ENCODE data around the gene RXFP1. TPM values are rescaled to one million over a fixed set of nuclear protein-coding genes. Genes with fewer than 3 reads are reported as not detected.
A peak's percentile ranks its signal among the peaks of the same experiment; 100 is the strongest.

The RXFP1 gene
- polyA plus RNA-seq, 1 donor (not counting 4 experiments of a cell fraction or from before 2014, with no cell fraction given): not detected

DNA sequence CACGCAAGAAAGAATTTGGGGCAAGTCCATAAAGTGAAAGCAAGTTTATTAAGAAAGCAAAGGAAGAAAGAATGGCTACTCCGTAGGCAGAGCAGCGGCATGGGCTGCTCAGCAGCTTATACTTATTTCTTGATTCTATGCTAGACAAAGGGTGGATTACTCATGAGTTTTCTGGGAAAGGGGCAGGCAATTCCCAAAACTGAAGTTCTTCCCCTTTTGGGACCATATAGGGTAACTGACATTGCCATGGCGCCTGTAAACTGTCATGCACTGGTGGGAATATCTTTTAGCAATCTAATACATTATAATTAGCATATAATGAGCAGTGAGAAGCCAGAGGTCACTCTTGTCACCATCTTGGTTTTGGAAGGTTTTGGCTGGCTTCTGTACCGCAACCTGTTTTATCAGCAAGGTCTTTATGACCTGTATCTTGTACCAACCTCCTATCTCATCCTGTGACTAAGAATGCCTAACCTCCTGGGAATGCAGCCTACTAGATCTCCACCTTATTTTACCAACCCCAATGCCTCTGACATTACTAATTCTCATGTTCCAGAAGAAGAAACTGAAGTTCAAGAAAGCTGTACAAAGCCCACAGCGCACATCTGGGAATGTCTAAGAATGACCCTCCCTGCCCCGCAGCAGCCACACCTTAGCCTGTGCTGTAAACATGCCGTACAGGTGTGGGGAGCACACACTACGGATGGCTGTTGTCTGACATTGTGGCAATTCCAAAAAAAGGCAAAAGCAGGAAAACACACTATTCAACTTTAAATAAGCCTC is 18.6 kb downstream of the RXFP1 start:
- H3K4me2 ChIP-seq (ENCODE audit: control insufficient read depth, extremely low read depth, insufficient read depth, low read depth, low read length): peak overlapping the region; percentile 56
- no peaks in the 10 kb centered on the region for H4K20me1 ChIP-seq (ENCODE audit: control insufficient read depth, extremely low read depth, insufficient read depth, low read length)
- no peak overlapping the region for H3K4me3 ChIP-seq (ENCODE audit: control insufficient read depth in 2 of 3, extremely low read depth in 1 of 3, insufficient read depth in 2 of 3, low read depth in 1 of 3, low read length in 3 of 3)
- no peaks in the 10 kb centered on the region for H3K9me3 ChIP-seq (ENCODE audit: control insufficient read depth, low read depth, low read length)
- TF ChIP-seq EZH2 (IDR thresholded peaks at IDR 0.05; ENCODE audit: low read length): no peak
- TF ChIP-seq, protein P1, sequence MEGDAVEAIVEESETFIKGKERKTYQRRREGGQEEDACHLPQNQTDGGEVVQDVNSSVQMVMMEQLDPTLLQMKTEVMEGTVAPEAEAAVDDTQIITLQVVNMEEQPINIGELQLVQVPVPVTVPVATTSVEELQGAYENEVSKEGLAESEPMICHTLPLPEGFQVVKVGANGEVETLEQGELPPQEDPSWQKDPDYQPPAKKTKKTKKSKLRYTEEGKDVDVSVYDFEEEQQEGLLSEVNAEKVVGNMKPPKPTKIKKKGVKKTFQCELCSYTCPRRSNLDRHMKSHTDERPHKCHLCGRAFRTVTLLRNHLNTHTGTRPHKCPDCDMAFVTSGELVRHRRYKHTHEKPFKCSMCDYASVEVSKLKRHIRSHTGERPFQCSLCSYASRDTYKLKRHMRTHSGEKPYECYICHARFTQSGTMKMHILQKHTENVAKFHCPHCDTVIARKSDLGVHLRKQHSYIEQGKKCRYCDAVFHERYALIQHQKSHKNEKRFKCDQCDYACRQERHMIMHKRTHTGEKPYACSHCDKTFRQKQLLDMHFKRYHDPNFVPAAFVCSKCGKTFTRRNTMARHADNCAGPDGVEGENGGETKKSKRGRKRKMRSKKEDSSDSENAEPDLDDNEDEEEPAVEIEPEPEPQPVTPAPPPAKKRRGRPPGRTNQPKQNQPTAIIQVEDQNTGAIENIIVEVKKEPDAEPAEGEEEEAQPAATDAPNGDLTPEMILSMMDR (optimal IDR thresholded peaks at IDR 0.05 in 1 of 3, IDR thresholded peaks at IDR 0.05 in 1 of 3, conservative IDR thresholded peaks at IDR 0.05 in 1 of 3; ENCODE audit: extremely low read depth in 1 of 3, insufficient read depth in 2 of 3, low read length in 3 of 3): no peak
- H3K9ac ChIP-seq (ENCODE audit: control insufficient read depth, extremely low read depth, insufficient read depth, low read length): peak overlapping the region; percentile 29
- peak; percentile 94 for DNase-seq (ENCODE audit: low read depth, low spot score)
- peak overlapping the region; percentile 86 for H3K27ac ChIP-seq (ENCODE audit: control insufficient read depth, insufficient read depth, low read length)
- no peaks in the 10 kb centered on the region for H3K9me1 ChIP-seq (ENCODE audit: control insufficient read depth, extremely low read depth, insufficient read depth, low read length)
- H3K79me2 ChIP-seq (ENCODE audit: control insufficient read depth, insufficient read depth, low read length): no peaks in the 10 kb centered on the region
- H2AFZ ChIP-seq (ENCODE audit: control insufficient read depth, low read length): peak overlapping the region; percentile 32
- no peaks in the 10 kb centered on the region for H3K27me3 ChIP-seq (ENCODE audit: control insufficient read depth, extremely low read depth, insufficient read depth, low read length)
- peak; percentile 96 for FAIRE-seq
- dilution Hi-C loops (cut with MboI; ENCODE audit: extremely low pct_ligation_motif_present, low sequenced_read_pairs): no loop called here
- peaks cover 60% of the 10 kb centered on the region for H3K4me1 ChIP-seq (ENCODE audit: control insufficient read depth, extremely low read depth, insufficient read depth, low read length)
- no peaks in the 10 kb centered on the region for H3K36me3 ChIP-seq (ENCODE audit: control insufficient read depth in 2 of 2, extremely low read depth in 1 of 2, insufficient read depth in 2 of 2, low read length in 2 of 2)

DNA sequence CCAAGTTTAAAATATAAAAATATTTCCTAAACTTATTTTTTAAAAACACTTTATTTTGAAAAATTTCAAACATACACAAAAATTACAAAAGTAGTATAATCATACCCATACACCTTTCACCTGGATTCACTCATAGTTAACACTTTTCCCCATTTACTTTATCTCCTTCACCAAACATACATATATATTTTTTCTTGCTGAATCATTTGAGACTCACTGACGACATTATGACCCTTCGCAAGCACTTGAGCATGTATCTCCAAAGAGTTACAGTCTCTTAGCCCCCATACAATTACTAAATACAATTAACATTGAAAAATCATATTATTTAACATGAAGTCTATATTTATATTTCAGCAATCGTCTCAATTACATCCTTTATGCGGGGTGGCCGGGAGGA is 19.8 kb downstream of the RXFP1 start:
- H3K36me3 ChIP-seq (ENCODE audit: control insufficient read depth in 2 of 2, extremely low read depth in 1 of 2, insufficient read depth in 2 of 2, low read length in 2 of 2): no peaks in the 10 kb centered on the region
- no peak for FAIRE-seq
- no peaks in the 10 kb centered on the region for H3K9me1 ChIP-seq (ENCODE audit: control insufficient read depth, extremely low read depth, insufficient read depth, low read length)
- no peak overlapping the region for H3K4me2 ChIP-seq (ENCODE audit: control insufficient read depth, extremely low read depth, insufficient read depth, low read depth, low read length)
- H3K9ac ChIP-seq (ENCODE audit: control insufficient read depth, extremely low read depth, insufficient read depth, low read length): no peak overlapping the region
- H3K27me3 ChIP-seq (ENCODE audit: control insufficient read depth, extremely low read depth, insufficient read depth, low read length): no peaks in the 10 kb centered on the region
- peak overlapping the region; percentile 86 for H3K27ac ChIP-seq (ENCODE audit: control insufficient read depth, insufficient read depth, low read length)
- H3K79me2 ChIP-seq (ENCODE audit: control insufficient read depth, insufficient read depth, low read length): no peaks in the 10 kb centered on the region
- TF ChIP-seq EZH2 (IDR thresholded peaks at IDR 0.05; ENCODE audit: low read length): no peak
- TF ChIP-seq, protein P1 (optimal IDR thresholded peaks at IDR 0.05 in 1 of 3, IDR thresholded peaks at IDR 0.05 in 1 of 3, conservative IDR thresholded peaks at IDR 0.05 in 1 of 3; ENCODE audit: extremely low read depth in 1 of 3, insufficient read depth in 2 of 3, low read length in 3 of 3): no peak
- dilution Hi-C loops (cut with MboI; ENCODE audit: extremely low pct_ligation_motif_present, low sequenced_read_pairs): no loop called here
- H3K4me3 ChIP-seq (ENCODE audit: control insufficient read depth in 2 of 3, extremely low read depth in 1 of 3, insufficient read depth in 2 of 3, low read depth in 1 of 3, low read length in 3 of 3): no peak overlapping the region
- H2AFZ ChIP-seq (ENCODE audit: control insufficient read depth, low read length): no peak overlapping the region
- no peaks in the 10 kb centered on the region for H3K9me3 ChIP-seq (ENCODE audit: control insufficient read depth, low read depth, low read length)
- peaks cover 58% of the 10 kb centered on the region for H3K4me1 ChIP-seq (ENCODE audit: control insufficient read depth, extremely low read depth, insufficient read depth, low read length)
- DNase-seq (ENCODE audit: low read depth, low spot score): no peak
- H4K20me1 ChIP-seq (ENCODE audit: control insufficient read depth, extremely low read depth, insufficient read depth, low read length): no peaks in the 10 kb centered on the region

Measured in keratinocyte (primary cell).